ENCODE results near the gene PAQR5.

PAQR5 gene

GRCh38 chr15:69450968-69451695, 152.4 kb downstream of the PAQR5 start:
- TF ChIP-seq CTCF (IDR thresholded peaks at IDR 0.05; ENCODE audit: low read depth, low read length): no peak
- no peaks in the 10 kb centered on the region for H3K27me3 ChIP-seq
- no peaks in the 10 kb centered on the region for H3K4me1 ChIP-seq
- H3K9me3 ChIP-seq: no peaks in the 10 kb centered on the region
- peak overlapping the region; percentile 99 for H3K4me3 ChIP-seq (ENCODE audit: low read depth, low read length)
- H3K36me3 ChIP-seq: peaks cover 54% of the 10 kb centered on the region
- DNase-seq: no peak

- DNase-seq: peak; percentile 47
- H3K9me3 ChIP-seq: no peaks in the 10 kb centered on the region
- H3K4me3 ChIP-seq (ENCODE audit: low read depth, low read length): peak overlapping the region; percentile 99
- no peaks in the 10 kb centered on the region for H3K4me1 ChIP-seq
- no peak for TF ChIP-seq CTCF (IDR thresholded peaks at IDR 0.05; ENCODE audit: low read depth, low read length)
- H3K36me3 ChIP-seq: peaks cover 54% of the 10 kb centered on the region
- H3K27me3 ChIP-seq: no peaks in the 10 kb centered on the region
Observed at GRCh38 chr15:69451951-69452691, 153.4 kb downstream of the PAQR5 start.

GRCh38 chr15:69452692-69453521, 154.2 kb downstream of the PAQR5 start, which contains the start of gene RPLP1:
RPLP1 (plus strand) TSS chr15:69452818; CDS start chr15:69452949, 131 bp downstream.
- Histone ChIP-seq H3K27me3 (no peaks in the 10 kb centered on the region), H3K9me3 (no peaks in the 10 kb centered on the region), H3K4me1 (no peaks in the 10 kb centered on the region), H3K36me3 (peaks cover 53% of the 10 kb centered on the region), H3K4me3 (ENCODE audit: low read depth, low read length) (peak within 1 kb of the TSS; percentile 99)
- DNase-seq: peak; percentile 96
- TF ChIP-seq CTCF (IDR thresholded peaks at IDR 0.05; ENCODE audit: low read depth, low read length): no peak

- Histone ChIP-seq H3K36me3 (peaks cover 50% of the 10 kb centered on the region), H3K27me3 (no peaks in the 10 kb centered on the region), H3K4me3 (ENCODE audit: low read depth, low read length) (peak overlapping the region; percentile 99), H3K4me1 (no peaks in the 10 kb centered on the region), H3K9me3 (no peaks in the 10 kb centered on the region)
- no peak for DNase-seq
- no peak for TF ChIP-seq CTCF (IDR thresholded peaks at IDR 0.05; ENCODE audit: low read depth, low read length)
Observed at GRCh38 chr15:69454953-69455352, 156.2 kb downstream of the PAQR5 start.

- no peaks in the 10 kb centered on the region for H3K9me3 ChIP-seq
- TF ChIP-seq CTCF (IDR thresholded peaks at IDR 0.05; ENCODE audit: low read depth, low read length): no peak
- no peaks in the 10 kb centered on the region for H3K27me3 ChIP-seq
- H3K36me3 ChIP-seq: peaks cover 50% of the 10 kb centered on the region
- H3K4me3 ChIP-seq (ENCODE audit: low read depth, low read length): no peak overlapping the region
- H3K4me1 ChIP-seq: no peaks in the 10 kb centered on the region
- no peak for DNase-seq
Observed at GRCh38 chr15:69456208-69457166, 157.8 kb downstream of the PAQR5 start.
